IPS-NIHi7 (cell line): ENCODE measurements around the gene SYT9.
A peak's percentile ranks its signal among the peaks of the same experiment; 100 is the strongest.

Experiments
- DNase-seq: peaks from one replicate; pipeline ENCODE4 v3.0.0; 2012; ENCODE audit warnings: mixed read lengths; ENCODE audit errors: extremely low spot score

The SYT9 gene

DNA sequence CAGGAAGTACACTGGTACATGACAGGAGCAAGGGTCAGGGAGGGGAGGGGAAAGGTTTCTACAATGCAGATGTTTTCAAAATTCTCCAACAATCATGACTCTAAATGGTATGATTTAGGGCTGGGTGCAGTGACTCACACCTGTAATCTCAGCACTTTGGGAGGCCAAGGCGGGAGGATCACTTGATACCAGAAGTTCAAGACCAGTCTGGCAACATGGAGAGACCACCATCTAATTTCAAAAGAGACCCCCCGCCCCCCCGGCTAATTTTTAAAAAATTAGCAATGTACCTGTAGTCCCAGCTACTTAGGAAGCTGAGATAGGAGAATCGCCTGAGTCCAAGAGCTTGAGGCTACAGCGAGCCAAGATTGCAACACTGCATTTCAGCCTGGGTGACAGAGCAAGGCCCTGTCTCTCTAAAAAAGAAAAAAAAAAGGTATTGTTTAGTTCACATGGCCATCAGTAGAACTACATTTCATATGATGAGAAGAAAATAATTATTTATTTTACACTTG is 217.7 kb downstream of the SYT9 start:
- DNase-seq: no peak

DNA sequence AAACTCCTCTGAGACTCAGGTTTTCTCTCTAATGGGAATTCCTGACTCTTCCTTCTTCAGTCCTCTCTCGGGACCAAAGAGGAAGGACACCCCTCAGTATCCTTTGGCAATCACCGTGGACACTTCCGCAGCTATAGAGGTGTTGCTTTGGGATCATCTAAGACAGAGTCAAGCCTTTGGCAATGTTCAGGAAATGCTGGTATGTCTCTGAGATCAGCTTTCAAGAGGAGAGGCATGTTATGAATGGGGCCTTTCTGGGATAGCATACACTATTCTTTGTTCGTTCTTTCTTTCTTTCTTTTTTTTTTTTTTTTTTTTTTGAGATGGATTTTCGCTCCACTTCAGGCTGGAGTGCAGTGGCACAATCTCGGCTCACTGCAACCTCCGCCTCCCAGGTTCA is 219.4 kb downstream of the SYT9 start:
- no peak for DNase-seq

DNA sequence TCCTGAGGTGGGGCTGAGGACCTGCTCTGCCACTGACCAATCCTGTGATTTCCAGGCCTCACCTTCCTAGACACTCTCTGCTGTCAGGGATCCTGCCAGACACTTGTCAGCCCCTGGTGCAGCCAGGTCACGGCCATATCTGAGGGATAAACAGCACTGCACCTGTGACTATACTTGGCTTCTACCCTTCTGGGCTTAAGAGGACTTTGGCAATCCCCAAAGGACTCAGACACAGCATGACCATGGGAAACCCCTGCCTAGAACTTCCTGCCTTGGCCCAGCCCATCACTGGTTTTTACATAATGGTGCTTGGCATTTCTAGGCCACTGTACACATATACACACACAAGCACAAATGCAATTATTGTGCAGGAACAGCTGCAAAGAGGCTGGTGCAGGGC is 222.0 kb downstream of the SYT9 start:
- no peak for DNase-seq

GRCh38 chr11:7480113-7480512 is 228.4 kb downstream of the SYT9 start:
- DNase-seq: no peak

DNA sequence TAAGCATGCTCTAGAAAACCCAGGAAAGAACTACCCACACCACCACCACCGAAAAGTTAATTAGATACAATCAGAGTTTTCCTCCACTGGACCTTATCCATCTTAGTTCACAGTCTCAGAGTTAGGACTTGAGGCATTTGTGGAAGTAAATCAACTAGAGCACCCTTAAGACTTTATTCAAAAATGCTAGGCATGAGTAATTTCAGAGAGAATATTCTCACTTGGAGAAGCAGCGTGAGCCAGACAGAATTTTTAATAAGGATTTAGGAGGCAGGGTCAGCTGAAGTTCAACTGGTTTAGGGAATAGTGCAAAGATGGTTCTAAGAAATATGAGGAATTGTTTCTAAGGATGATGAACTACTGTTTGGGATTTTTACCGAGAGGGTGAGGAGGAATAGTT is 232.4 kb downstream of the SYT9 start:
- DNase-seq: no peak

DNA sequence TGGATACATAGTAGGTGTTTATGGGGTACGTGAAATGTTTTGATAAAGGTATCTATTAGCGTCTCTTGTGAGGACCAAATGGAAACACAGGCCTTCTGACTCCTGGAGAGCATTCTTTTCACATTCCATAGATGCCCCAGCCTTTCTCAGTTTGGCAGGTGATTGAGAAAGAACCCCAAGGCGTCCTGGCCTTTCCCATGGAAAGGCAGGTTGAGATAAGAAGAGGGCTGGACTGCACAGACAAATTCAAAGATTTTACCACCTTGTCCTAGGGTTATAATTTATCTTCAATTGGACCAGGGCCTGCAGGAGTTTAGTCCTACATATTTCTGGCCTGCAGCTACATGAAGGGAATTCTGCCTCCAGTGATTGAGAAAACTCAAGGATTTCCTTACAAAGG is 232.9 kb downstream of the SYT9 start:
- DNase-seq: peak; percentile 51

DNA sequence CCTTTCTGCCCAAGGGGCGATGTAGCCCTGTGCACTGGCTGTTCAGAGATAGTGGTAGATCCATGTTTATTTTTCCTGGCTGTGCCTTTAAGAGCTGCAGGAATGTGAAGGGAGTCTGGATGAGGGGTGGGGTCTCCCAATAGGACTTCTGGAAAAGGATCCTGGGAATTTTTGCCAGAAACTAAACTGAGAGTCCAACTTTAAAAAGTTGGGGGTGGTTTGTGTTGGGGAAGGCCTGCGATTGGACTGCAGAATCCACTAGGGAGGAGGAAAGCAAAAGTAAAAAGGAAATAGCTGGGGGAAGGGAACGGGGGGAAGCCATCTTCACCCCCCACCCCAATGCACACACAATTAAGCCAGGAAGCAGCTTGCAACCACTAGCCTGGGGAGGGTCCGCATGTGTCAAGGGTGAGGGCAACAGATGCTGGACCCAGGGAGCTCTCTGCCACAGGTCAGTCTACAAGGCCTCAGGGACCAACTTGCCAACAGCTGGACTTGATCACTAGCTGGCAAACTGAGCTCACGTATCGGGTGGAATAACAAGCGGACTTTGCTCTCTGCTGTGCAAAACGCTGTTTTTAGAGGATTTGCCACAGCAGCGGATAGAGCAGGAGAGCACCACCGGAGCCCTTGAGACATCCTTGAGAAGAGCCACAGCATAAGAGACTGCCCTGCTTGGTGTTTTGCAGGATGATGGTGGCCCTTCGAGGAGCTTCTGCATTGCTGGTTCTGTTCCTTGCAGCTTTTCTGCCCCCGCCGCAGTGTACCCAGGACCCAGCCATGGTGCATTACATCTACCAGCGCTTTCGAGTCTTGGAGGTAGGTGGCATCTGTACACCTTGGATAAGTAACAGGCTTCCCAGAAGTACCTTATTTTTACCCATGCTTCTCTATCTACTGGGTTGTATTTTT is 233.7 kb downstream of the SYT9 start, which contains the start of gene OLFML1:
Gene OLFML1, plus strand, starts transcription at position 321 of the 912 bp plus-strand sequence. Its CDS starts 370 bp downstream, at position 691.
- DNase-seq: no peak

DNA sequence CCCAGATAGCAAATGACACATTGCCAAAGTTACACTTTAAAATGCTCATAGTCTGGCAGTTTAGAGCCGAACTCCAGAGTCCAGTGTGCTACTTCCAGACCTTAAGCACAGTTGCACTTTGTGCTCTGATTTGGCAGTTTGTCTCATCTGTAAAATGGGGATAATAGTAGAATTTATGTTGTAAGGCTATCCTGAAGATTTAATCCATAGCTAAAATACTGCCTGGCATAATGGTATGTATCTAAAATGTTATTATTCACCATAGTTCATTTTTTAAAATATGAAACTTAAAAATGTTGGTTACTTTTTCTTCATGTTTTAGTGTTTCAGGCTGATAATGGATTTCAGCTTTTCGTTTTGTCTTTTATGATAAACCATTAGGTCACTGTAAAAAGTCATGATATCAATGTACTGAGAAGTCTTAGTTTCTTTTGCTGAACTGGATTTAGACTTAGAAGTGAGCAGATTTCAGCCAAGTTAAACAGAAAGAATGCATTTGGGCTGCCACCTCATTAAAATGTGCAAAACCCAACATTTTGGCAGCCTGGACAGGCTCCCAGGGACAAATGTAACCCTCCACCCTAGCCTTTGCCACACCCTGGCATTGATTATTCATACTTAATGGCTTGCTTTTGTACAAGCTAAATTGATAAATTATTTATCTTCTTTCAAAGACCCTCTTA is 234.5 kb downstream of the SYT9 start:
- DNase-seq: no peak

DNA sequence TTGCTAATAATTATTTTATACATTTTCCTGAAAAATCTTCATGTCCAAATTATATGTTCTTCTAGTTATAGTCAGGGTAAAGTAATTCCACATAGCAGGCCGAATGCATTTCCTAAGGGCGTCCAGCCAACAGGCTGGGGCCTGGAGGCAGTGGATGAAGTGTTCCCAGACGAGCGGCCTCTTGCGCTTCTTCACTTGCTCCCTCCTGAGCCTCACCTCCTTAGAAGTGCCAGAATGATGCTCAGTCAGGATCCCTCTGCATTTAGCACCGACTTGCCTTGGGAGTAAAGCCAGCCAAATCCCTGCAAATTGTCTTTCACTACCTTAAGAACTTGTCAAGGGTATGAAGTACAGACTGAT is 235.1 kb downstream of the SYT9 start:
- DNase-seq: no peak

DNA sequence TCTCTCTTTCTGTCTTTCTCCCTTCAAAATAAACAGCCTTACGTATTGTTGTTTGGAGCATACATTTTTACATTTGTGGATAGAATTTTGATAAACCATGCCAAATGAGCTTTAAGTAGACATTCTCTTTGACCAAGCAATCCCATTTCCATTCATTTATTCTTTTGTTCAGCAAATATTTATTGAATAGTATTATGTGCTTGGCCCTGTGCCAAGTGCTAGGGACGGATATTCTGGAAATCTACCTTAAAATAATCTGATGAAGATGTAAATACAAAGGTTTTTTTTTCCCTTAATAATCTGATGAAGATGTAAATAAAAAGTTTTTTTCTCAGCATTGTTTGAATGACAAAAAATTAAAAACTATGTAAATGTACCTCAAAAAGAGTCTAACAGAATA is 235.7 kb downstream of the SYT9 start:
- no peak for DNase-seq

DNA sequence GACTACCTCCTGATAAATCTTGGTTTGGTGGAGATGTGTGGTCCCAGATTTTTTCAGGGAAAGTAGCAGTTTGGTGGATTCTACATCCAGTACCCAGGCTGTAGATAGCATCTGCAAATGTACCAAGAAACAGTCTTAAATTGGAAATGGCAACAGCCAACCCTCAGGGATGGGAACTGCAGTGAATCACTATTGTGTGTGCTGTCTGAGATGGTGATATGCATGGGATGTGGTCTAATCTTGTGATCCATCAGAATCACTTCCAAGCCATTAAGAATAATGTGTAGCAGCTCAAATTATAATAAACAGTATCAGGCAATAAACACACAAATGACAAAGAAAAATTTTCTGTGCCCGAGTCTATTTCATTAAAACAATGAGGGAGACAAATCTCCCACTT is 237.0 kb downstream of the SYT9 start:
- DNase-seq: no peak

DNA sequence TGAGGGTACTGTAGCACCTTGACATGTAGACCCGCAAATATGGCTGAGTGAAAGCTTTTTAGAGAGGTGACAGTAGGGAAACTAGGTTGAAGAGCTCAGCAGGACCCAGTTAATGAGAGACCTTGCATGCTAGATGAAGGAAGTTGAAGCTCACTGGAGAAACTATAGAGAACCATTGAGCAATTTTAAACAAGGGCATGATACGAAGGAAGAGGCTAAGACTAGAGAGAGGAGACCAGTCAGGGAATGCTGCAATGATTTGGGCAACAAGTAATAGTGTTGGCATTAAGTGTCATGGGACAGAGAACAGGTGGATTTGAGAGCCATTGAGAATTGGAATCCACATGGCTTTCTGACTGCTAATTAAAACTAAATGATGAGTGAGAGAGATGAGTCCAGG is 237.7 kb downstream of the SYT9 start:
- DNase-seq: no peak

DNA sequence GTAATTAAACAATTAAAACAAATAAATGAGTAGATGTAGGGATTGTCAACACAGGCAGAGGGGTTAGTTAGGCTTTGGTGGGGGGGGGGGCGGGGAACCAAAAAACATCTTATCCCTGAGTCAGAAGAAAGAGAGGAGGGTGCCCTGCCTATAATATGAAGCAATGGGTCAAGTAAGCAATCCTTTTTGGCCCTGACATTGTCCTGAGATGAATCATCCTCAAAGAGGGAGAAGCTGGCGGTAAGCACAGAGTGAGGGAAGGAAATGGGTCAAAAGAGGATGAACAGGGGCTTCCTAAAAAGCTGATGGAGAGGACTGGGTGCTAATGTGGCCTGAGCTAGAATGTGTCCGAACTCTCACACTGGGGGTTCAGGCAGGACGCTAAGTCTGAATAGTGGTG is 238.3 kb downstream of the SYT9 start:
- DNase-seq: no peak

GRCh38 chr11:7490535-7490934 is 238.8 kb downstream of the SYT9 start:
- DNase-seq: no peak

DNA sequence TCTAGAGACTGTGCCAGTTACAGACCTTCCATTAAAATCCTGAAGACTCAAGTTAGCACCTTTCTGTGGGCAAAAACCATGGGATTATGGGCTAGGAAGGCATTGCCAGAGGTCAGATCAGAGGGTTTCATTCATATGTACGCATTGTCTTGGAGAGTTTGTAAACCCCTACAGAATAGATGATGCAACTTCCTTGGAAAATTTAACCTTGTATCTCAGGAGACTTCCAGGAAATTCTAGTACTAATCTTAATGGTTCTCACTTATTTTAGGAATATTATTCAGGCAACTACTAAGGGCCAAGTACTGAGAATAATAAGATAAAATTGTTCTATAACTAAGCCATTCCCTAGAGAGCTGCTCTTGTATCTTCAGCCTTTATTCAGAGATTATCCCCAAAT is 240.5 kb downstream of the SYT9 start:
- DNase-seq: no peak

- DNase-seq: no peak
These were observed 242.0 kb downstream of the SYT9 start for GRCh38 chr11:7493670-7494069.

- no peak for DNase-seq
These were observed 242.5 kb downstream of the SYT9 start for GRCh38 chr11:7494086-7494745.

- no peak for DNase-seq
These were observed 244.3 kb downstream of the SYT9 start for GRCh38 chr11:7495882-7496551.

DNA sequence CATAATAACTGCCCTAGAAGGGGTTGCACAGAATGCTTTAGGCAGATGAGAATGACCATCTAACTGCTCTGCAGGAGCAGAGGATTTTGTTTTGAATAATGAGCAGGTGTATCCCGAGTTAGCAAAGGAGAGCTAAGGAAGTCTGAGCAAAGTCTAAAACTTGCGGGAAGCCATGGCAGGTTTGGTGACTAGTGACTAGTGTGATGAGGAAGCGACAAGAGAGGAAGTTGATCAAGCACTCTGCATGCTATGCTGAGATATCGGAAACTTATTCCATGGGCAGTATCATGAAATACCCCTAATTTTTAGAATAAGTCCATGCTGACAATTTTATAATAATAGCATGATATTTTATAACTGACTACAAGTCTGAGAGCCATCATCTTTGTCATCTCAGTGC is 246.5 kb downstream of the SYT9 start:
- DNase-seq: no peak

GRCh38 chr11:7499081-7499480 is 247.4 kb downstream of the SYT9 start:
- no peak for DNase-seq

DNA sequence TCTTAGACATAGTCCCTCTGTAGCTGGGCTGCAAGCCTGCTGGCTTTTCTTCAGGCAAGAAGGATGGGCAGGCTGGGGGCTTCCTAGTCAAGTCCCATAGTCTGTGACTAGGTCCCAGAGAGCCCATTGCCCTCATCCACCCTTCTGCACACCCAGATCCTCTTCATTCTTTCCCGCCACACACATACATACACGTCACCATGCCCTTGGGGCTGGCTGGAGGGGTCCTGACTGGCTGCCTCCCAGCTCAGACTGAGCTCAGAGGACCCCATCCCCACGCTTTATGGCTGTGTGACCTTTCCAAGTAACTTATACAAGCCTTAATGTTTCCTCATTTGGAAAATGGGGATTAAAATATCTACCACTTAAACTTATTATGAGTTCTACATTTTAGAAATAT is 248.5 kb downstream of the SYT9 start:
- DNase-seq: no peak

GRCh38 chr11:7501251-7501650 is 249.5 kb downstream of the SYT9 start:
- no peak for DNase-seq
